WTC11 (cell line): ENCODE data around the gene LHX4. TPM values are rescaled to one million over a fixed set of nuclear protein-coding genes. Genes with fewer than 3 reads are reported as not detected.

ENCODE experiments used
- ATAC-seq: fragments of 200-7000 bp; cut with Tn5 transposase; 2 replicates; pipeline ENCODE4 v1.10.0; 2021; ENCODE audit warnings: mild to moderate bottlenecking, moderate library complexity
- CTCF ChIA-PET: fragments of 300-600 bp; sonication (Branson Sonifier 250); formaldehyde crosslinking; loops from one replicate; lab custom pipeline; 2021; ENCODE audit warnings: antibody characterized with exemption; lab: Charles Lee
- POLR2A ChIA-PET: fragments of 350-600 bp; sonication (Branson Sonifier 250); formaldehyde crosslinking; loops from one replicate; lab custom pipeline; 2021; ENCODE audit warnings: antibody characterized with exemption; lab: Charles Lee
- DNase-seq: peaks from one replicate; pipeline ENCODE4 v3.0.0; 2021; ENCODE audit warnings: low spot score
- H3K27ac Mint-ChIP-seq: 2 replicates; pipeline ENCODE4 v1.8.0; 2021; ENCODE audit warnings: mixed read lengths
- H3K27me3 Mint-ChIP-seq: 2 replicates; pipeline ENCODE4 v1.8.0; 2021; ENCODE audit warnings: low read depth, mild to moderate bottlenecking, moderate library complexity, mixed read lengths
- H3K36me3 Mint-ChIP-seq: 2 replicates; pipeline ENCODE4 v1.8.0; 2021; ENCODE audit warnings: mixed read lengths
- H3K4me1 Mint-ChIP-seq: 2 replicates; pipeline ENCODE4 v1.8.0; 2022; ENCODE audit warnings: mixed read lengths
- H3K4me3 Mint-ChIP-seq: 2 replicates; pipeline ENCODE4 v1.8.0; 2021; ENCODE audit warnings: mild to moderate bottlenecking, moderate library complexity, mixed read lengths
- H3K9me3 Mint-ChIP-seq: 2 replicates; pipeline ENCODE4 v1.8.0; 2021; ENCODE audit warnings: mixed read lengths
- ELF4 ChIP-seq: sonication (generic); formaldehyde crosslinking; IDR thresholded peaks from 2 replicates; pipeline ENCODE4 v1.8.1; 2022; ENCODE audit warnings: low read depth, mild to moderate bottlenecking, moderate library complexity, missing genetic modification reagents
- ETV6 ChIP-seq: sonication (generic); formaldehyde crosslinking; IDR thresholded peaks from 2 replicates; pipeline ENCODE4 v1.8.1; 2022; ENCODE audit warnings: mild to moderate bottlenecking, missing genetic modification reagents
- FOXJ3 ChIP-seq: sonication (generic); formaldehyde crosslinking; IDR thresholded peaks from 2 replicates; pipeline ENCODE4 v1.9.0; 2021; ENCODE audit warnings: missing genetic modification reagents, mild to moderate bottlenecking, borderline replicate concordance
- FOXP1 ChIP-seq: sonication (generic); formaldehyde crosslinking; IDR thresholded peaks from 2 replicates; pipeline ENCODE4 v1.8.0; 2022; ENCODE audit warnings: missing genetic modification reagents, mild to moderate bottlenecking, moderate library complexity, borderline replicate concordance
- JAZF1 ChIP-seq: fragments of 250-450 bp; sonication (Bioruptor Pico); IDR thresholded peaks from 2 replicates; pipeline ENCODE4 v1.9.0; 2021; ENCODE audit warnings: moderate library complexity, mild to moderate bottlenecking, inconsistent platforms
- MYBL2 ChIP-seq: sonication (generic); formaldehyde crosslinking; IDR thresholded peaks from 2 replicates; pipeline ENCODE4 v1.8.1; 2023; ENCODE audit warnings: mild to moderate bottlenecking, moderate library complexity, missing genetic modification reagents
- NR2C2 ChIP-seq: sonication (generic); formaldehyde crosslinking; IDR thresholded peaks from 2 replicates; pipeline ENCODE4 v1.8.0; 2022; ENCODE audit warnings: mild to moderate bottlenecking, missing genetic modification reagents
- PRRX2 ChIP-seq: fragments of 250-450 bp; sonication (Bioruptor Pico); IDR thresholded peaks from 2 replicates; pipeline ENCODE4 v1.8.0; 2021; ENCODE audit warnings: mild to moderate bottlenecking
- TEAD1 ChIP-seq: sonication (generic); formaldehyde crosslinking; IDR thresholded peaks from 2 replicates; pipeline ENCODE4 v1.8.0; 2022; ENCODE audit warnings: mild to moderate bottlenecking, missing genetic modification reagents
- ZNF423 ChIP-seq: fragments of 250-450 bp; sonication (Bioruptor Pico); IDR thresholded peaks from 2 replicates; pipeline ENCODE4 v2.1.2; 2022; ENCODE audit warnings: mild to moderate bottlenecking, moderate library complexity
- total RNA-seq: library from RNA; stranded (reverse); gene quantifications from 3 replicates; pipeline ENCODE4 v1.2.3, GENCODE V29; 2021
- TF ChIP-seq, protein P1 (sequence below): sonication (generic); formaldehyde crosslinking; IDR thresholded peaks from 2 replicates; pipeline ENCODE4 v1.8.1; 2023; ENCODE audit warnings: mild to moderate bottlenecking, missing genetic modification reagents, moderate library complexity
- TF ChIP-seq, protein P2 (sequence below): sonication (generic); formaldehyde crosslinking; IDR thresholded peaks from 2 replicates; pipeline ENCODE4 v1.8.0; 2022; ENCODE audit warnings: mild to moderate bottlenecking, missing genetic modification reagents
- TF ChIP-seq, protein P3 (sequence below): sonication (generic); formaldehyde crosslinking; IDR thresholded peaks from 2 replicates; pipeline ENCODE4 v1.8.1; 2022; ENCODE audit warnings: mild to moderate bottlenecking, moderate library complexity, missing genetic modification reagents
- TF ChIP-seq, protein P4 (sequence below): sonication (generic); formaldehyde crosslinking; IDR thresholded peaks from 2 replicates; pipeline ENCODE4 v1.8.1; 2023; ENCODE audit warnings: mild to moderate bottlenecking, missing genetic modification reagents
- TF ChIP-seq, protein P5 (sequence below): fragments of 250-450 bp; sonication (Bioruptor Pico); IDR thresholded peaks from 2 replicates; pipeline ENCODE4 v1.9.0; 2021; ENCODE audit warnings: mild to moderate bottlenecking
- TF ChIP-seq, protein P6 (sequence below): sonication (generic); formaldehyde crosslinking; IDR thresholded peaks from 2 replicates; pipeline ENCODE4 v1.8.0; 2022; ENCODE audit warnings: mild to moderate bottlenecking, missing genetic modification reagents
- TF ChIP-seq, protein P7 (sequence below): sonication (generic); formaldehyde crosslinking; IDR thresholded peaks from 2 replicates; pipeline ENCODE4 v1.8.1; 2022; ENCODE audit warnings: mild to moderate bottlenecking, missing genetic modification reagents, moderate library complexity, borderline replicate concordance
- TF ChIP-seq, protein P8 (sequence below): sonication (generic); formaldehyde crosslinking; IDR thresholded peaks from 2 replicates; pipeline ENCODE4 v1.8.1; 2023; ENCODE audit warnings: mild to moderate bottlenecking, moderate library complexity, missing genetic modification reagents

The LHX4 gene
- total RNA-seq, 1 experiment from 2014 or later: 19.2 TPM

DNA sequence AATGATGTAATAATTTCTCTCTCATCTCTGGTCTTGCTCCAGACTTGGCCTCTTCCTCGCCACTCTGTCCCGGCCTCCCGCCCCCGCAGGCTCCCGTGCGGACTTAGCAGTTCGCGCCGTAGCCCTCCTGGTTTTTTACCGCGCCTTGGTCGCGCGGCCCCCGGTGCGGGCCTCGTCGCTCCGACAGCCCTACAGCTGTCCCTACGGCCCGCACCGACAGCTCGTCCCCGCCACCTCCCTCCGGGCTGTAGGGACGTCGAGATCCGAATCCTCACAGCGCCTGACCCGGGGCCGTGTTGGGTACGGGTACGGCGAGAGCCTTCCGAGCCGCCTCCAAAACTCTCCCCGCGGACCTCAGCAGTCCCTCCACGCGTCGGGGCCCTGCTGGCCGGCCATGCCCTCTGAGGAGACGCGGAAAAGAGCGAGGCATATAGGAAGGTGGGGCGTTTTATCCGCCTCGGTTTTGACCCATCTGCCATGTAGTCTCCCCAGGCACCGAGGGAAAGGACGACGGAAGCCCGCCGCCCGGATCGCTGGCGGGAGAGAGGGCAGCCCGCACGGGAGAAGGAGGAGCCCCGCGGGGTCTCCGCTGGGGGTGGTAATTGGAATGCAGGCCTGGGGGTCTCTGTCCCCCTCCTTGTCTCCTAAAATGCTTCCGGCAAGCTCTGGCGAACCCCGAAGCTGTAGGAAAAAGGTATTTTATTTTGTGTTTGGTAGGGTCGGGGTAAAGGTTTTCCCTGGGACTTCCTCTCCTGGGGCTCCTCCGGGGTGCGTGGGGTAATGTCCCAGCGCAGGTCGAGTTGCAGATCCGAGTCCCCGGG, 3.3 kb downstream of the LHX4 start (continued):
- TF ChIP-seq ELF4 (CRISPR knock-in tag) (no peak), NR2C2 (CRISPR knock-in tag) (no peak)

DNA sequence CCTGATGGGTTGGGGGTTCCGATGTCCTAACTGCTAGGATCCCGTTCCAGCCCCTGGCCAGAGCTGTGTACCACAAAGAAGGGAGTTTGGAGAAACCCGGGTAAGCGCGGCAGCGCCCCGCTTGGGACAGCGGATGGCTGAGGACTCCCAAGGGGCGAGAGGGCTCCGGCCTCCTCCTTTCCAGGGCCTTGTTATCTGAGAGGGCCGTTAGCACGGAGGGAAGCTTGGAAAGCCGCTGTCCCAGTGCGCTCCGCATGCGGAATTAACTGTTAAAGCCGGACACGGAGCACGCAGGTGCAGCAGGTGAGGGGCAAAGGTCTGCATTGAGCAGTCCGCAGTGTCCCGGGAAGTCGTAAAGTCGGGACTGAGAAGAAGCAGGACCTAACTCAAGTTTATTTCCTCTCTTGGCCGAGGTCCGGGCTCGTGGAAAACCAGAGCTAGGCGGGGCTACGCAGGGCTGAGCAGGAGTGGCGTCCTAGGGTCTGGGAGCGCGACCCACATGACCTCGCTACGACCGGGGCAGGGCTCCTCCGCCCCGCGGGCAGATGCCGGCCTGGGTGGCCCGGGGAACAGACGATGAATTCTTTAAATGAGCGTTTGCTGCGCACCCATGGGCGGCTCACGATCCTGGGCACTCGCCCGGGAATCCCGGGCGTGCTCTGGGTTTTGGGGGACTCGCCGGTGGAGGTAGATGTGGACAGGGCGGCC, 4.5 kb downstream of the LHX4 start:
- CTCF ChIA-PET: interaction anchor here (0.6 to 1.8 kb wide), 7 partner anchors 18 to 181 kb away, joined by 3 to 5 read pairs (median 3); no protein-coding TSS in a partner anchor
- DNase-seq: peak; percentile 74
- H3K36me3 Mint-ChIP-seq: no peaks in the 10 kb centered on the region
- H3K27me3 Mint-ChIP-seq: peaks cover 77% of the 10 kb centered on the region
- H3K4me1 Mint-ChIP-seq: peaks cover 68% of the 10 kb centered on the region
- POLR2A ChIA-PET: interaction anchor here (0.6 to 1.7 kb wide), 2 partner anchors 15 to 750 kb away, joined by 3 read pairs; no protein-coding TSS in a partner anchor
- peak overlapping the region; percentile 82 for H3K4me3 Mint-ChIP-seq
- peak overlapping the region; percentile 63; the same call in 1 of the 2 replicates for H3K27ac Mint-ChIP-seq
- H3K9me3 Mint-ChIP-seq: no peaks in the 10 kb centered on the region
- ATAC-seq: peak; percentile 12
- TF ChIP-seq ETV6 (CRISPR knock-in tag) (0 out of 2 replicates have a peak, but pooled peaks have one; percentile 68), TEAD1 (CRISPR knock-in tag) (peak; percentile 73; the same call in 1 of the 2 replicates), JAZF1 (CRISPR knock-in tag) (no peak), MYBL2 (CRISPR knock-in tag) (0 out of 2 replicates have a peak, but pooled peaks have one; percentile 36), ZNF423 (0 out of 2 replicates have a peak, but pooled peaks have one; percentile 11), FOXP1 (CRISPR knock-in tag) (peak; percentile 31; the same call in 1 of the 2 replicates), PRRX2 (CRISPR knock-in tag) (no peak), FOXJ3 (CRISPR knock-in tag) (no peak)
- TF ChIP-seq, protein P1, sequence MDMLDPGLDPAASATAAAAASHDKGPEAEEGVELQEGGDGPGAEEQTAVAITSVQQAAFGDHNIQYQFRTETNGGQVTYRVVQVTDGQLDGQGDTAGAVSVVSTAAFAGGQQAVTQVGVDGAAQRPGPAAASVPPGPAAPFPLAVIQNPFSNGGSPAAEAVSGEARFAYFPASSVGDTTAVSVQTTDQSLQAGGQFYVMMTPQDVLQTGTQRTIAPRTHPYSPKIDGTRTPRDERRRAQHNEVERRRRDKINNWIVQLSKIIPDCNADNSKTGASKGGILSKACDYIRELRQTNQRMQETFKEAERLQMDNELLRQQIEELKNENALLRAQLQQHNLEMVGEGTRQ (CRISPR knock-in tag): peak; percentile 45
- TF ChIP-seq, protein P2, sequence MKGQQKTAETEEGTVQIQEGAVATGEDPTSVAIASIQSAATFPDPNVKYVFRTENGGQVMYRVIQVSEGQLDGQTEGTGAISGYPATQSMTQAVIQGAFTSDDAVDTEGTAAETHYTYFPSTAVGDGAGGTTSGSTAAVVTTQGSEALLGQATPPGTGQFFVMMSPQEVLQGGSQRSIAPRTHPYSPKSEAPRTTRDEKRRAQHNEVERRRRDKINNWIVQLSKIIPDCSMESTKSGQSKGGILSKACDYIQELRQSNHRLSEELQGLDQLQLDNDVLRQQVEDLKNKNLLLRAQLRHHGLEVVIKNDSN (CRISPR knock-in tag): peak; percentile 73
- TF ChIP-seq, protein P3, sequence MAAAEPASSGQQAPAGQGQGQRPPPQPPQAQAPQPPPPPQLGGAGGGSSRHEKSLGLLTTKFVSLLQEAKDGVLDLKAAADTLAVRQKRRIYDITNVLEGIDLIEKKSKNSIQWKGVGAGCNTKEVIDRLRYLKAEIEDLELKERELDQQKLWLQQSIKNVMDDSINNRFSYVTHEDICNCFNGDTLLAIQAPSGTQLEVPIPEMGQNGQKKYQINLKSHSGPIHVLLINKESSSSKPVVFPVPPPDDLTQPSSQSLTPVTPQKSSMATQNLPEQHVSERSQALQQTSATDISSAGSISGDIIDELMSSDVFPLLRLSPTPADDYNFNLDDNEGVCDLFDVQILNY (CRISPR knock-in tag): 0 out of 2 replicates have a peak, but pooled peaks have one; percentile 20
- TF ChIP-seq, protein P4, sequence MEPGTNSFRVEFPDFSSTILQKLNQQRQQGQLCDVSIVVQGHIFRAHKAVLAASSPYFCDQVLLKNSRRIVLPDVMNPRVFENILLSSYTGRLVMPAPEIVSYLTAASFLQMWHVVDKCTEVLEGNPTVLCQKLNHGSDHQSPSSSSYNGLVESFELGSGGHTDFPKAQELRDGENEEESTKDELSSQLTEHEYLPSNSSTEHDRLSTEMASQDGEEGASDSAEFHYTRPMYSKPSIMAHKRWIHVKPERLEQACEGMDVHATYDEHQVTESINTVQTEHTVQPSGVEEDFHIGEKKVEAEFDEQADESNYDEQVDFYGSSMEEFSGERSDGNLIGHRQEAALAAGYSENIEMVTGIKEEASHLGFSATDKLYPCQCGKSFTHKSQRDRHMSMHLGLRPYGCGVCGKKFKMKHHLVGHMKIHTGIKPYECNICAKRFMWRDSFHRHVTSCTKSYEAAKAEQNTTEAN: 0 out of 2 replicates have a peak, but pooled peaks have one; percentile 44
- TF ChIP-seq, protein P5, sequence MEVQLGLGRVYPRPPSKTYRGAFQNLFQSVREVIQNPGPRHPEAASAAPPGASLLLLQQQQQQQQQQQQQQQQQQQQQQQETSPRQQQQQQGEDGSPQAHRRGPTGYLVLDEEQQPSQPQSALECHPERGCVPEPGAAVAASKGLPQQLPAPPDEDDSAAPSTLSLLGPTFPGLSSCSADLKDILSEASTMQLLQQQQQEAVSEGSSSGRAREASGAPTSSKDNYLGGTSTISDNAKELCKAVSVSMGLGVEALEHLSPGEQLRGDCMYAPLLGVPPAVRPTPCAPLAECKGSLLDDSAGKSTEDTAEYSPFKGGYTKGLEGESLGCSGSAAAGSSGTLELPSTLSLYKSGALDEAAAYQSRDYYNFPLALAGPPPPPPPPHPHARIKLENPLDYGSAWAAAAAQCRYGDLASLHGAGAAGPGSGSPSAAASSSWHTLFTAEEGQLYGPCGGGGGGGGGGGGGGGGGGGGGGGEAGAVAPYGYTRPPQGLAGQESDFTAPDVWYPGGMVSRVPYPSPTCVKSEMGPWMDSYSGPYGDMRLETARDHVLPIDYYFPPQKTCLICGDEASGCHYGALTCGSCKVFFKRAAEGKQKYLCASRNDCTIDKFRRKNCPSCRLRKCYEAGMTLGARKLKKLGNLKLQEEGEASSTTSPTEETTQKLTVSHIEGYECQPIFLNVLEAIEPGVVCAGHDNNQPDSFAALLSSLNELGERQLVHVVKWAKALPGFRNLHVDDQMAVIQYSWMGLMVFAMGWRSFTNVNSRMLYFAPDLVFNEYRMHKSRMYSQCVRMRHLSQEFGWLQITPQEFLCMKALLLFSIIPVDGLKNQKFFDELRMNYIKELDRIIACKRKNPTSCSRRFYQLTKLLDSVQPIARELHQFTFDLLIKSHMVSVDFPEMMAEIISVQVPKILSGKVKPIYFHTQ (CRISPR knock-in tag): no peak
- TF ChIP-seq, protein P6, sequence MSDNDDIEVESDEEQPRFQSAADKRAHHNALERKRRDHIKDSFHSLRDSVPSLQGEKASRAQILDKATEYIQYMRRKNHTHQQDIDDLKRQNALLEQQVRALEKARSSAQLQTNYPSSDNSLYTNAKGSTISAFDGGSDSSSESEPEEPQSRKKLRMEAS (CRISPR knock-in tag): peak; percentile 58; the same call in 1 of the 2 replicates
- TF ChIP-seq, protein P7, sequence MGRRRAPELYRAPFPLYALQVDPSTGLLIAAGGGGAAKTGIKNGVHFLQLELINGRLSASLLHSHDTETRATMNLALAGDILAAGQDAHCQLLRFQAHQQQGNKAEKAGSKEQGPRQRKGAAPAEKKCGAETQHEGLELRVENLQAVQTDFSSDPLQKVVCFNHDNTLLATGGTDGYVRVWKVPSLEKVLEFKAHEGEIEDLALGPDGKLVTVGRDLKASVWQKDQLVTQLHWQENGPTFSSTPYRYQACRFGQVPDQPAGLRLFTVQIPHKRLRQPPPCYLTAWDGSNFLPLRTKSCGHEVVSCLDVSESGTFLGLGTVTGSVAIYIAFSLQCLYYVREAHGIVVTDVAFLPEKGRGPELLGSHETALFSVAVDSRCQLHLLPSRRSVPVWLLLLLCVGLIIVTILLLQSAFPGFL: no peak
- TF ChIP-seq, protein P8, sequence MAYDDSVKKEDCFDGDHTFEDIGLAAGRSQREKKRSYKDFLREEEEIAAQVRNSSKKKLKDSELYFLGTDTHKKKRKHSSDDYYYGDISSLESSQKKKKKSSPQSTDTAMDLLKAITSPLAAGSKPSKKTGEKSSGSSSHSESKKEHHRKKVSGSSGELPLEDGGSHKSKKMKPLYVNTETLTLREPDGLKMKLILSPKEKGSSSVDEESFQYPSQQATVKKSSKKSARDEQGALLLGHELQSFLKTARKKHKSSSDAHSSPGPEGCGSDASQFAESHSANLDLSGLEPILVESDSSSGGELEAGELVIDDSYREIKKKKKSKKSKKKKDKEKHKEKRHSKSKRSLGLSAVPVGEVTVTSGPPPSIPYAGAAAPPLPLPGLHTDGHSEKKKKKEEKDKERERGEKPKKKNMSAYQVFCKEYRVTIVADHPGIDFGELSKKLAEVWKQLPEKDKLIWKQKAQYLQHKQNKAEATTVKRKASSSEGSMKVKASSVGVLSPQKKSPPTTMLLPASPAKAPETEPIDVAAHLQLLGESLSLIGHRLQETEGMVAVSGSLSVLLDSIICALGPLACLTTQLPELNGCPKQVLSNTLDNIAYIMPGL (CRISPR knock-in tag): 0 out of 2 replicates have a peak, but pooled peaks have one; percentile 27
